ENCODE data around the gene ME2. TPM values are rescaled to one million over a fixed set of nuclear protein-coding genes. Genes with fewer than 3 reads are reported as not detected.
A peak's percentile ranks its signal among the peaks of the same experiment; 100 is the strongest.
"Not testable (repeated sequence)": the region's sequence is repeated elsewhere in the genome, so short reads cannot be mapped to it uniquely, and the experiment has no call there.

Gene ME2
- total RNA-seq (24.2 TPM), polyA plus RNA-seq (ENCODE audit: insufficient read depth in 1 of 8, insufficient read length in 8 of 8, low replicate concordance in 1 of 8) (10 to 100 TPM; 23.2 to 30.3 (median 24.8) TPM)
- long read RNA-seq, donor 1, full-length matches to known transcripts, result 3 of 3 reads
- long read RNA-seq, donor 1, partial matches to known transcripts, result 0 of 3 reads
- long read RNA-seq, donor 1, other reads (novel, unspliced or antisense), result 0 of 3 reads
- long read RNA-seq, donor 2, result 0 reads
- long read RNA-seq, donor 3, full-length matches to known transcripts, result 9 of 9 reads
- long read RNA-seq, donor 3, partial matches to known transcripts, result 0 of 9 reads
- long read RNA-seq, donor 3, other reads (novel, unspliced or antisense), result 0 of 9 reads
- long read RNA-seq, donor 4, full-length matches to known transcripts, result 2 of 2 reads
- long read RNA-seq, donor 4, partial matches to known transcripts, result 0 of 2 reads
- long read RNA-seq, donor 4, other reads (novel, unspliced or antisense), result 0 of 2 reads
- long read RNA-seq, donor 5, full-length matches to known transcripts, result 2 of 2 reads
- long read RNA-seq, donor 5, partial matches to known transcripts, result 0 of 2 reads
- long read RNA-seq, donor 5, other reads (novel, unspliced or antisense), result 0 of 2 reads
- long read RNA-seq, donor 6, full-length matches to known transcripts, result 8 of 8 reads
- long read RNA-seq, donor 6, partial matches to known transcripts, result 0 of 8 reads
- long read RNA-seq, donor 6, other reads (novel, unspliced or antisense), result 0 of 8 reads
- long read RNA-seq, donor 7, full-length matches to known transcripts, result 7 of 7 reads
- long read RNA-seq, donor 7, partial matches to known transcripts, result 0 of 7 reads
- long read RNA-seq, donor 7, other reads (novel, unspliced or antisense), result 0 of 7 reads
- long read RNA-seq, donor 8, full-length matches to known transcripts, result 3 of 3 reads
- long read RNA-seq, donor 8, partial matches to known transcripts, result 0 of 3 reads
- long read RNA-seq, donor 8, other reads (novel, unspliced or antisense), result 0 of 3 reads
- long read RNA-seq, donor 9, full-length matches to known transcripts, result 5 of 5 reads
- long read RNA-seq, donor 9, partial matches to known transcripts, result 0 of 5 reads
- long read RNA-seq, donor 9, other reads (novel, unspliced or antisense), result 0 of 5 reads
- long read RNA-seq, donor 10, full-length matches to known transcripts, result 7 of 7 reads
- long read RNA-seq, donor 10, partial matches to known transcripts, result 0 of 7 reads
- long read RNA-seq, donor 10, other reads (novel, unspliced or antisense), result 0 of 7 reads
- long read RNA-seq, donor 11, full-length matches to known transcripts, result 1 of 1 reads
- long read RNA-seq, donor 11, partial matches to known transcripts, result 0 of 1 reads
- long read RNA-seq, donor 11, other reads (novel, unspliced or antisense), result 0 of 1 reads

GRCh38 chr18:50878345-50879301 is at the start of gene ME2:
ME2 (plus strand) TSS chr18:50879118; CDS start chr18:50895821, 16,703 bp downstream.
- no peaks in the 10 kb centered on the region for H3K36me3 ChIP-seq (ENCODE audit: control insufficient read depth, insufficient read depth, low read length)
- H3K4me1 ChIP-seq (ENCODE audit: control insufficient read depth, insufficient read depth, low read length), result peaks cover 5% of the 10 kb centered on the region
- peak within 1 kb of the TSS; percentile 92 for H3K27ac ChIP-seq (ENCODE audit: low read length)
- DNase-seq, result peak; percentile 95
- H3K27me3 ChIP-seq (ENCODE audit: control insufficient read depth, insufficient read depth, low read length), result no peaks in the 10 kb centered on the region
- under 1% methylated on average over 76 of the region's 78 CpGs for WGBS (ENCODE audit: insufficient coverage)
- no peaks in the 10 kb centered on the region for H3K9me3 ChIP-seq (replicated peaks; ENCODE audit: control insufficient read depth, low read depth, low read length)
- H3K4me3 ChIP-seq (ENCODE audit: low read length), result peak within 1 kb of the TSS; percentile 82

GRCh38 chr18:50829644-50830043 is 49.3 kb upstream of the ME2 start:
- Histone ChIP-seq H3K36me3 (ENCODE audit: control insufficient read depth, insufficient read depth, low read length) (no peaks in the 10 kb centered on the region), H3K4me1 (ENCODE audit: control insufficient read depth, insufficient read depth, low read length) (no peaks in the 10 kb centered on the region), H3K9me3 (replicated peaks; ENCODE audit: control insufficient read depth, low read depth, low read length) (no peaks in the 10 kb centered on the region), H3K4me3 (ENCODE audit: low read length) (no peak overlapping the region), H3K27me3 (ENCODE audit: control insufficient read depth, insufficient read depth, low read length) (no peaks in the 10 kb centered on the region), H3K27ac (ENCODE audit: low read length) (no peak overlapping the region)
- DNase-seq, result no peak
- no CpG with 5 or more reads among the region's 5 CpGs for whole genome bisulfite sequencing (ENCODE audit: insufficient coverage)

GRCh38 chr18:50830544-50830943 is 48.4 kb upstream of the ME2 start:
- no peaks in the 10 kb centered on the region for H3K27me3 ChIP-seq (ENCODE audit: control insufficient read depth, insufficient read depth, low read length)
- DNase-seq, result peak; percentile 66
- 77% methylated on average over 3 of the region's 5 CpGs for WGBS (ENCODE audit: insufficient coverage)
- no peaks in the 10 kb centered on the region for H3K4me1 ChIP-seq (ENCODE audit: control insufficient read depth, insufficient read depth, low read length)
- H3K27ac ChIP-seq (ENCODE audit: low read length), result no peak overlapping the region
- no peaks in the 10 kb centered on the region for H3K9me3 ChIP-seq (replicated peaks; ENCODE audit: control insufficient read depth, low read depth, low read length)
- no peaks in the 10 kb centered on the region for H3K36me3 ChIP-seq (ENCODE audit: control insufficient read depth, insufficient read depth, low read length)
- H3K4me3 ChIP-seq (ENCODE audit: low read length), result no peak overlapping the region

GRCh38 chr18:50832754-50833153 is 46.2 kb upstream of the ME2 start:
- WGBS (ENCODE audit: insufficient coverage), result no CpG with 5 or more reads among the region's 2 CpGs
- Histone ChIP-seq H3K36me3 (ENCODE audit: control insufficient read depth, insufficient read depth, low read length) (no peaks in the 10 kb centered on the region), H3K27me3 (ENCODE audit: control insufficient read depth, insufficient read depth, low read length) (no peaks in the 10 kb centered on the region), H3K4me1 (ENCODE audit: control insufficient read depth, insufficient read depth, low read length) (no peaks in the 10 kb centered on the region), H3K4me3 (ENCODE audit: low read length) (no peak overlapping the region), H3K9me3 (replicated peaks; ENCODE audit: control insufficient read depth, low read depth, low read length) (no peaks in the 10 kb centered on the region), H3K27ac (ENCODE audit: low read length) (no peak overlapping the region)
- DNase-seq, result no peak

- not testable (repeated sequence) for DNase-seq; H3K27me3 ChIP-seq (ENCODE audit: control insufficient read depth, insufficient read depth, low read length); H3K27ac ChIP-seq (ENCODE audit: low read length); H3K4me3 ChIP-seq (ENCODE audit: low read length); H3K4me1 ChIP-seq (ENCODE audit: control insufficient read depth, insufficient read depth, low read length); H3K9me3 ChIP-seq (replicated peaks; ENCODE audit: control insufficient read depth, low read depth, low read length); H3K36me3 ChIP-seq (ENCODE audit: control insufficient read depth, insufficient read depth, low read length)
- 84% methylated on average over 4 of the region's 7 CpGs for WGBS (ENCODE audit: insufficient coverage)
These were observed 45.4 kb upstream of the ME2 start for GRCh38 chr18:50833496-50833895.

GRCh38 chr18:50836521-50836957 is 42.4 kb upstream of the ME2 start:
- DNase-seq, result peak; percentile 43
- H3K4me3 ChIP-seq (ENCODE audit: low read length), result no peak overlapping the region
- H3K9me3 ChIP-seq (replicated peaks; ENCODE audit: control insufficient read depth, low read depth, low read length), result no peaks in the 10 kb centered on the region
- H3K27me3 ChIP-seq (ENCODE audit: control insufficient read depth, insufficient read depth, low read length), result peaks cover 2% of the 10 kb centered on the region
- no peak overlapping the region for H3K27ac ChIP-seq (ENCODE audit: low read length)
- WGBS (ENCODE audit: insufficient coverage), result no CpG with 5 or more reads among the region's 2 CpGs
- H3K4me1 ChIP-seq (ENCODE audit: control insufficient read depth, insufficient read depth, low read length), result no peaks in the 10 kb centered on the region
- H3K36me3 ChIP-seq (ENCODE audit: control insufficient read depth, insufficient read depth, low read length), result no peaks in the 10 kb centered on the region

GRCh38 chr18:50839341-50839740 is 39.6 kb upstream of the ME2 start:
- H3K27me3 ChIP-seq (ENCODE audit: control insufficient read depth, insufficient read depth, low read length), result peaks cover 2% of the 10 kb centered on the region
- no peak overlapping the region for H3K4me3 ChIP-seq (ENCODE audit: low read length)
- DNase-seq, result no peak
- H3K27ac ChIP-seq (ENCODE audit: low read length), result no peak overlapping the region
- WGBS (ENCODE audit: insufficient coverage), result 89% methylated on average over 1 of the region's 2 CpGs
- H3K4me1 ChIP-seq (ENCODE audit: control insufficient read depth, insufficient read depth, low read length), result no peaks in the 10 kb centered on the region
- no peaks in the 10 kb centered on the region for H3K9me3 ChIP-seq (replicated peaks; ENCODE audit: control insufficient read depth, low read depth, low read length)
- H3K36me3 ChIP-seq (ENCODE audit: control insufficient read depth, insufficient read depth, low read length), result no peaks in the 10 kb centered on the region

- peaks cover 2% of the 10 kb centered on the region for H3K27me3 ChIP-seq (ENCODE audit: control insufficient read depth, insufficient read depth, low read length)
- H3K36me3 ChIP-seq (ENCODE audit: control insufficient read depth, insufficient read depth, low read length), result no peaks in the 10 kb centered on the region
- H3K4me1 ChIP-seq (ENCODE audit: control insufficient read depth, insufficient read depth, low read length), result no peaks in the 10 kb centered on the region
- WGBS (ENCODE audit: insufficient coverage), result no CpG with 5 or more reads among the region's 3 CpGs
- no peaks in the 10 kb centered on the region for H3K9me3 ChIP-seq (replicated peaks; ENCODE audit: control insufficient read depth, low read depth, low read length)
- no peak overlapping the region for H3K4me3 ChIP-seq (ENCODE audit: low read length)
- no peak for DNase-seq
- no peak overlapping the region for H3K27ac ChIP-seq (ENCODE audit: low read length)
These were observed 38.9 kb upstream of the ME2 start for GRCh38 chr18:50839996-50840395.

- Histone ChIP-seq H3K4me3 (ENCODE audit: low read length) (no peak overlapping the region), H3K36me3 (ENCODE audit: control insufficient read depth, insufficient read depth, low read length) (no peaks in the 10 kb centered on the region), H3K9me3 (replicated peaks; ENCODE audit: control insufficient read depth, low read depth, low read length) (no peaks in the 10 kb centered on the region), H3K27me3 (ENCODE audit: control insufficient read depth, insufficient read depth, low read length) (peaks cover 2% of the 10 kb centered on the region), H3K4me1 (ENCODE audit: control insufficient read depth, insufficient read depth, low read length) (no peaks in the 10 kb centered on the region), H3K27ac (ENCODE audit: low read length) (no peak overlapping the region)
- no CpG with 5 or more reads among the region's 1 CpG for WGBS (ENCODE audit: insufficient coverage)
- peak; percentile 32 for DNase-seq
These were observed 36.1 kb upstream of the ME2 start for GRCh38 chr18:50842846-50843245.
